ENCODE results near the gene UNC79. TPM values are rescaled to one million over a fixed set of nuclear protein-coding genes. Genes with fewer than 3 reads are reported as not detected.
"Not testable (repeated sequence)": the region's sequence is repeated elsewhere in the genome, so short reads cannot be mapped to it uniquely, and the experiment has no call there.

UNC79 gene
- 0.08 TPM for polyA plus RNA-seq (2013, experiment 1 of 2; ENCODE audit: insufficient read length)
- 0.07 TPM for polyA plus RNA-seq (2013, experiment 2 of 2; ENCODE audit: insufficient read length)

DNA sequence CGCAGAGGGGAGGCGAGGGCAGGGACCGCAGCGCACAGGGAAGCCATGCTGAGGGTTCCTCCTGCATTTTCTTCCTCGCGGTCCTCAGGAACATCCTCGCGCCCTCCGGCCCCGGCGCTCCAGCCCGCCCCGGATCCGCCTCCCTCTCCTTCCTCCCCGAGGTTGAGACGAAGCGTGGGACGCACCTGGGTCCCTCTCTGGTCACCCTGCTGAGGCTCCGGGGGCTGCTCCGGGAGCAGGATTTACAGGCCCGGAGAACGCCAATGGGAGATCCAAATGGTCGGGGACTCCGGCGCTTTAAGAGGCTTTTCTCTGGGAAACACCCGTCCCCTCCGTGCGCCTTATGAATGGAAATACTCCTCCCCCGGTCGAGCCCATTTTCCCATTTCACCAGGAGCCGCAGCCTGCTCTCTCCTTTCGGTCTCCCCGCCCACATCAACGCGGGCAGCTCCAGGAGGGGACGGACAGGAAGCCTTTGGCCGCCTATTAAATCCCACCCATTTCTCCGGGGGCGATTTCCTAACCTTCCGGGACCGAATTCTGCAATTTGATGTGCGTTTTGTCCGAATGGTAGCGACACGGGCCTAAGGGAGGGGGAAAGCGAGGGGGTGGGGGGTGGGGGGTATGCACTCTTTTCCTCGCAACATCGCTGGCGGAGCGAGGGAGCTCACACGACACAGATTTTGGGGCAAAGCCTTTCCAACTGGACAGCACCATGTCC is at the start of gene UNC79:
Gene UNC79, plus strand, starts transcription at position 625 of the 721 bp plus-strand sequence. Its CDS starts 91 bp downstream, at position 716.
- DNase-seq = no peak

DNA sequence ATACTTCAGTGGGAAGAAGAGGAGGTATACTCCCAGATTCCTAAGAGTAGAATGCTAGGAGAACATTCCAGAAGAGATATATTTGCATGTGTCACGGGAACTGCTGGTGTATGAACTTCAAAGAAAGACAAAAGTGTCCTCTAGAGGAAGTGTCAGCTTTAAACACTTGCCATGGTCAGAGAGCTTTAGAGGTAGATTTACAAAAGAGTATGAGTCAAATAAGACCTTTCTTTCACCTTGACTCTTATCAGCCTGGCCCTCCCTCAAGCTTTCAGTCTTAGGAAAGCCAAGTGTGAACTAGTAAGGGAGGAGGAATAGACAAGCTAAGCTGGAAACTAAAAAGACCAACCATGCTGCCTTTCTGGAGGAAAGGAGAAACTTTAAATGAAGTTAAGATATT is 49.1 kb upstream of the UNC79 start:
- no peak for DNase-seq

DNA sequence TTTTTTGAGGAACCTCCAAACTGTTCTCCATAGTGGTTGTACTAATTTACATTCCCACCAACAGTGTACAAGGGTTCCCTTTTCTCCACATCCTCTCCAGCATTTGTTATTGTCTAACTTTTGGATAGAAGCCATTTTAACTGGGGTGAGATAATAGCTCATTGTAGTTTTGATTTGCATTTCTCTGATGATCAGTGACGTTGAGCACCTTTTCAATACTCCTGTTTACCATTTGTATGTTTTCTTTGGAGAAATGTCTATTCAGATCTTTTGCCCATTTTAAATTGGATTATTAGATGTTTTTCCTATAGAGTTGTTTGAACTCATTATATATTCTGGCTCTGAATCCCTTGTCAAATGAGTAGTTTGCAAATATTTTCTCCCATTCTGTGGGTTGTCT is 46.5 kb upstream of the UNC79 start:
- DNase-seq = not testable (repeated sequence)

DNA sequence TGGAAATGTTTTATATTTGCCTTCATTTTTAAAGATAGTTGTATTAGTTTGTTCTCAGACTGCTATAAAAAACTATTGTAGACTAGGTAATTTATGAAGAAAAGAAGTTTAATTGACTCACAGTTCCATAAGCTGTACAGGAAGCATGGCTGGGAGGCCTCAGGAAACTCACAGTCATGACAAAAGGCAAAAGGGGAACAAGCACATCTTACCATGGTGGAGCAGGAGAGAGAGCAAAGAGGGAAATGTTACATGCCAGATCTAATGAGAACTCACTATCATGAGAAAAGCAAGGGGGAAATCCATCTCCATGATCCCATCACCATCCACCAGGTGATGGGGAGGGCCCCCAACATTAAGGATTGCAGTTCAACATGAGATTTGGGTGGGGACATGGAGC is 35.5 kb upstream of the UNC79 start:
- DNase-seq = no peak

DNA sequence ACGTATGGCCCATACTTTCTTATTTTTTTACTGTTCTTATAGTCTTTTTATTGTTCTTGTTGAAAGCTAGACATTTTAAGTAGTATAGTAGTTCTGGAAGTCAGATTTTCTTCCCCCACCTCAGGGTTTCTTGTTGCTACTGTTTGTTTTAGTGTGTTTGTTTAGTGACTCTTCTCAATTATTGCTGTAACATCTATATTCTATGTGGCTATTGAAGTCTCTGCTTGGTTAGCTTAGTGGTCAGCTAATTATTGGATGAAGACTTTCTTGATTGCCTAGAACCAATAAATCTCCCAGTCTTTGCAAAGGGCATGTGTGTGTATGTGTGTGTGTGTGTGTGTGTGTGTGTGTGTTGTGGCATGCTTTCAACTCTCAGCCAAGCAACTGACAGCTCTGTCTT is 34.3 kb upstream of the UNC79 start:
- no peak for DNase-seq

DNA sequence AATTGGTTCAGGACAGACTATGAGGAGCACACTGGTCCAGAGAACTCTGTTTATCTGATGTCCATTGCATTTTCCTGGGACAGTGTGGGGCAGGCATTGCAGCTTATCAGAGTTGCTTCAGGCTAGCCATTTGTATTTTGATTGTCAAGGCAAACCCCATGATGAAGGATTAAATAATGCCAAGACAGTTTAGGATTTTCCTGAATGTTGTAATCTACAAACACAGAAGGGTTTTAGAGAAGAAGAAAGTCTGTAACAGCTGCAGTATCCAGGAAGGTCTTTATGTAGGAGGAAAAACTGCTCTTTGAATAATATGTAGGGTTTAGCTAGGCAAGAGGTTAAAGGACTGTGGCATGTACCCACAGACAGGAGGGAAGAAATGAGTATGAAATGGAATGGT is 32.2 kb upstream of the UNC79 start:
- no peak for DNase-seq

DNA sequence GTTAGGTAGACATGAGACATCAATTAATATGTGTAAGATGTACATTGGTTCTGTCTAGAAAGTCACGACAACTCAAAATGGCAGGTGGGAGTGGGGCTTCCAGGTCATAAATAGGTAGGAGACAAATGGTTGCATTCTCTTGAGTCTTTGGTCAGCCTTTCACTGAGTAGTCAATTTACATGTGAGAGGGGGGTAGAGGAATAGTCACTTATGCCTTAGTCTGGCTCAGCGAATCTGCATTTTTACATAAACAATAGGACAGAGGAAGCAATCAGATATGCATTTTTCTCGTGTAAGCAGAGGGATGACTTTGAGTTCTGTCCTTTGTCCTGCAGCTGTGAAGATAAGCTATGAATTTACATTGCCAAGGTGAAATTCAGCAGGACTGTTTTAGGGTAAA is 27.8 kb upstream of the UNC79 start:
- DNase-seq = no peak

DNA sequence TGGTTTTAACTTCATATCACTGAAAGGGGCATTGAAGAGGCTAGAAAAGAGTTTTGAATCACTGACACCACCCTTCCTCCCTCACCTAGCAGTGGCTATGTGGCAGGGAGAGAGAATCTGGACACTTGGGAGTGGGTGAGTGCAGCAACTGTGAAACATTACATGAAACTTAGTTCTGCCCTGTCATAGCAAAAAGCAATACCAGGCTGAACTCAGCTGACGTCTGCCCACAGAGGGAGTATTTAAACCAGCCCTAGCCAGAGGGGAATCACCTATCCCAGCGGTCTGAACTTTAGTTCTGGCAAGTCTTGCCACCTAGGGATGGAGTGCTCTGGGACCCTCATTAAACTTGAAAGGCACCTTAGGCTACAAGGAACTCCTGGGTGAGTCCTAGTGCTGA is 20.7 kb upstream of the UNC79 start:
- no peak for DNase-seq

DNA sequence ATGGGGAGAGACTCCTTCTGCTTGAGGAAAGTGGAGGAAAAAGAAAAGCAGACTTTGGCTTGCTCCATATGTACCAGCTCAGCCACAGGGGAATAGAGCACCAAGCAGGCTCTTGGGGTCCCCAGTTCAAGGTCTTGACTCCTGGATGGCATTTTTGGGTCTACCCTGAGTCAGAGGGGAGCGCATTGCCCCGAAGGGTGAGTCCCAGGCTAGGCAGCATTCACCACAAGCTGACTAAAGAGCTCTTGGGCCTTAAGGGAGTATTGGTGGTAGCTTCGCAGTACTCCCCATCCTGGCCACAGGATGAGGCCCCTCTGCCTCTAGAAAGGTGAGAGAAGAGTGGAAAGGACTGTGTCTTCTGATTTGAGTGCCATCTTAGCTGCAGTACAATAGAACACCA is 19.8 kb upstream of the UNC79 start:
- no peak for DNase-seq

DNA sequence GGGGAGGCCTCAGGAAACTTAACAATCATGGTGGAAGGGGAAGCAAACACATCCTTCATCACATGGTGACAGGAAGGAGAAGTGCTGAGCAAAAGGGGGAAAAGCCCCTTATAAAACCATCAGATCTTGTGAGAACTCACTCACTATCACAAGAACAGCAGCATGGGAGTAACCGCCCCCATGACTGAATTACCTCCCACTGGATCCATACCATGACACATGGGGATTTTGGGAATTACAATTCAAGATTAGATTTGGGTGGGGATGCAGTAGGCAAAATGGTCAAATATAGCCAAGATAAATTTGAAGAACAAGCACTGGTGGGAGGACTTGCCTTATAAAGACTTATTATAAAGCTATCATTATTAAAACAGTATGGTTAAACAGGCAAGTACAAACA is 5.6 kb upstream of the UNC79 start:
- DNase-seq = not testable (repeated sequence)

DNA sequence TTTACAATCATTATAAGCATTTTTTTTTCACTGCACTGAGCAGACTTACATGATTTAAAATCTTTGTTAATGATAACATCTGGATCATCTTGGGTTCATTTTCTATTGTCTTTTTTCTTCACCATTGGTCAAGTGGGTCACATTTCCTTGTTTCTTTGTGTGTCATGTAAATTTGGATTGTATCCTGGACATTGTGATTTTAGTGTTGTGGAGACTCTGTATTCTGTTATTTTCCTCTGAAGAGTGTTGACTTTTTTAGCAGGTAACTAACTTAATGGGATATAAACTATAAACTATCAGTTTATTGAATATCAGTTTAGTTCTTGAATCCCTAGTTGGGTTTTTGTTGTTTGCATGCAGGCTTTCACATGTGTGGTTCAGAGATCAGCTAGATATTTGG is 4.0 kb upstream of the UNC79 start:
- DNase-seq = no peak

DNA sequence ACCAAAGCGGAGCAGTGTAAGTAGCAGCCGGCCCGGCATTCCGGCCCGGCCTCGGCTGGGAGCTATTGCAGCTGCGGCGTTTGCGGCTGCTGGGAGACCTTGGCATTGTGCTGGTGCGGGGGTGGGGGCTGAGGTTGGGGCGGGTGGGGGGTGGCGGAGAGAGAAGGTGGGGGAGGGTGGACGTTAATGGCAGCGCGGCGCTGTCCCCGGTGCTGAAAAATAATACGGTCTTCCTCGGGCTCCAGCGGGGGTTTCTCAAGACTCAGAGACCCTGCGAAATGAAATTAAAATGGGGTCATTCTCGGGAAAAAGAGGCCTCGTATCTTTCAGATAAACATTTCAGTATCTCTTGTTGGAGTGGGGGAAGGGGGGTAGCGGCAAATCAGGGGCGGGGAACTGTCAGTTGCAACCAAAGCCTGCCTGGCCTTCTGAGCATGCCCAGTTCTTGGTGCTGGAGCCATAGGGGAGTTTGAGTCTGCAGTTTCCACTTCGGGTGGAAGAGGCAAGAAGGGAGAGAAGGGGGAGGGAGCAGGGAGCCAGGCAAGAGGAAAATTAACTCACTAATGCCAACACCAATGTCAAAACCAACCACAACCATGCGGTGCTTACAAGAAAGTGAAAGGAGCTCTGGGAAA is 414 bp downstream of the UNC79 start:
- DNase-seq = peak; percentile 5

DNA sequence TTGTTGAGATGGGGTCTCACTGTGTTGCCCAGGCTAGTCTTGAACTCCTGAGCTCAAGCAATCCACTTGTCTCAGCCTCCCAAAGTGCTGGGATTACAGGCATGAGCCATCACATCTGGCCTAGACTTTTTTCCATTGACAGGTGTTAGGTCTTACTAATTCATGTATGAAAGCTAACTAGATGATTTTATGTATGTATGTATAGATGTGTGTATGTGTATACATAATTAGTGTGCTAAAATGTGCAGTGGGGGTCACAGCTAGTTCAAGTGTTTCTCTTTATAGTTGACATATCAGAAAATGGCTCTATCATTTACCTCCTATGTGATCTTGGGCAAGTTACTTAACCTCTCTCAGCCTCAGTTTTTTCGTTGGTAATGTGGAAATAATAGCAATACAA is 23.5 kb downstream of the UNC79 start:
- DNase-seq = no peak

DNA sequence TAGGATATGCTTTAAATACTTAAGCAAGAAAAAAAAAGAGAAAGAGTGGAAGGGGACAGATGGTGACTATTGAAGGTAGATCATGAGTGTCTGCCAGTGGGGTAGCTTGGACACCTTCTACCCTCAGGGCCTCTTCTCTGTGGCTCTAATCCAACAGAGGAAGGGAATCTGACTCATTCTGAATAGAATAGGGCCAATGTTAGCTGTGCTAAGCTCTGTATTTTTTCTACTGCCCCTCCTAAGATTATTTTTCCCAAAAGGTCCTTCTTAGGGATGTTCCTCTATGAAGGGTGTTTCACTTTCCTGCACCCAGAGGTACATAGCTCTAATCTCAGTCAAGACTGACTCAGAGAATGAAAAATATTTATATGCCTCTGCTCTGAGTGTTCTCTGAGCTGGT is 25.6 kb downstream of the UNC79 start:
- no peak for DNase-seq

DNA sequence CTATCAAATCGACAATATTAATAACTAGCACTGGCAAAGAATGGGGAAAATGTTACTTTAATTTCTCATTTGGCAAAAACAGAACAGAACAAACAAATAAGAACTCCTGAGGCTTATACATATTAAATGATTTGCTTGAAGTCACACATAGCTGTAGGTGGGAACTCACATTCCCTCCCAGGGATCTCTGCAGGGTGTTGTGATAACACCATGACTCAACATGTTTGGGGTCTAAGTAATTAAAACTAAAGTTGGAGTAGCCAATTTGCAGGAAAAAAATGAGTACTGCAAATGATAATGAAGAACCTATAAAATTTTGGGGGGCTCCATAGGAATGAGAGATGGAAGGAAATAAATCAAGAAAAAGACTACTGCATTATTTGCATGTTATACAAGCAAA is 27.5 kb downstream of the UNC79 start:
- DNase-seq = no peak

DNA sequence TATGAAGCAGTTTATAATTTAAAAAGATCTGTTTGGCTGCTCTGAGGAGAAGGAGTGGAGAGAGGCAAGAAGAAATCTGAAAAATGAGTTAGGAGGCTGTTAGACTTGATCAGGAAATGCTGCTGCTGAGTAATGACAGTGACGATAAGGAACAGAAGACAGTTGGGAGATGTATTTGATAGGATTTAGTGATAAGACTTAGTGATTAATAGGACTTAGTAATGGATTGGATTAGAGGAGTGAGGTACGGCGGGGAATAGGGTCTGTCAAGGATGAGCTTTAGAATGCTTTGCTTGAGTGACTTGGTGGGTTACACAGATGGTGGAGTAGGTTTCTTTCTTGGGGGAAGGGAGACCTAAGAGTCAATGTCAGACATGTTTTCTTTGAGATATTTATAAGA is 31.7 kb downstream of the UNC79 start:
- no peak for DNase-seq

DNA sequence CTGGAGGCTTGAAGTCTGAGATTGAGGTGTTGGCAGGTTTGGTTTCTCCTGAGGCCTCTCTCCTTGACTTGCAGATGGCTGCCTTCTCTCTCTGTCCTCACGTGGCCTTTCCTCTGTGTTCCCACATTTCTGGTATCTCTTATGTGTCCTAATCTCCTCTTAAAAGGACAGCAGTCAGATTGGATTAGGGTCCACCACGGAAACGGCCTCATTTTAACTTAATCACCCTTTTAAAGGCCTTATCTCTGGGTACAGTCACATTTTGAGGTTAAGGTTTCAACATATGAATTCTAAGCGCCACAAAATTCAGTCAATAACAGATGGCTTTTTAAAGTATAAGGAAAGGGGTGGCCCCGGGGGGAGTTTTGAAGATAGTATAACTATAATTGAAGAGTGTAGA is 33.5 kb downstream of the UNC79 start:
- no peak for DNase-seq

DNA sequence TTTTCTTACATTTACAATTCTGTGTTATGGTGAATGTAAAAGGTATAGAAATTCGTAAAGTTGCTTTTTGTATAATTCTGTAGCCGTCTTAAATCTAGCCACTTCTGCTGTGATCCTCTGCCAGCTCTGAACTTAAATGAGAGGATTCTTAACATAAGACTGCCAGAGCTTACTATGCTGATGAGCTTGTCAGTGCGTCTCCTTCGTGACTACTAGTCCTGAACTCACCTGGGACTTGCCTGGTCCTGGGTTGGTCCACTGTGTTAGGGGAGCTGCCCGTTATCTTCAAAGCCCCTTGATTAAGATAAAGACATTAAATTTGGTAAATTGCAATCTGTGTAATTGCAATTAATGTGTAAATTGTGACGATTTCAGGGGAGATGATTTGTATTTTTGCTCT is 44.7 kb downstream of the UNC79 start:
- DNase-seq = no peak

DNA sequence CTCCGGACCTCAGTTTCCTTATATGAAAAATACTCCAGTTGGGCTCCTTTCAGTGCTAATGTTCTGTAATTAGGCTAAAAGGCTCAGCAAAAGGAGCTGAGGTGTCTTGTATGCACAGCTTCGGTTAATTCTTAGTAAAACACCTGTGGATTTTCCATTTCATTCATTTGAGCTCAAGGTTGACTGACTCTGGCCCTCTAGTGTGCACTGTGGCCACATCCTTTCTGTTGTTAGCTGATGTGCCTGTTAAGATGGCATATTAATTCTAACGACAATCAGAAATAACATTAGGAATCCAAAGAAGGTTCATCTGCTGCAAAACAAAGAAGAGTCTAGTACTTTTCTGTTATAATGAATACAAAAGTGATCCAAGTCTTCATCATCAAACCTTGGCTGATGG is 45.6 kb downstream of the UNC79 start:
- DNase-seq = no peak

DNA sequence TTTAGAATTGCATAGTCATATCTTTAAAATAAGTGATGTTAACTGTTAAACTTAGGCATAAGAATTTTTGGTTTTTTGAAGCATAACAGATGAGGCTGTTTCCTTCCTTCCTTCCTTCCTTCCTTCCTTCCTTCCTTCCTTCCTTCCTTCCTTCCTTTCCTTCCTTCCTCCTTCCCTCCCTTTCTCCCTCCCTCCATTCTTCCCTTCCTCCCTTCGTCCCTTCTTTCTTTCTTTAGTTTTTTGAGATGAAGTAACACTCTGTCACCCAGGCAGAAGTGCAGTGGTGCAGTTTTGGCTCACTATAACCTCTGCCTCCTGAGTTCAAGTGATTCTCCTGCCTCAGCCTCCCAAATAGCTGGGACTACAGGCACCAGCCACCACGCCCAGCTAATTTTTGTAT is 48.3 kb downstream of the UNC79 start:
- DNase-seq = not testable (repeated sequence)

DNA sequence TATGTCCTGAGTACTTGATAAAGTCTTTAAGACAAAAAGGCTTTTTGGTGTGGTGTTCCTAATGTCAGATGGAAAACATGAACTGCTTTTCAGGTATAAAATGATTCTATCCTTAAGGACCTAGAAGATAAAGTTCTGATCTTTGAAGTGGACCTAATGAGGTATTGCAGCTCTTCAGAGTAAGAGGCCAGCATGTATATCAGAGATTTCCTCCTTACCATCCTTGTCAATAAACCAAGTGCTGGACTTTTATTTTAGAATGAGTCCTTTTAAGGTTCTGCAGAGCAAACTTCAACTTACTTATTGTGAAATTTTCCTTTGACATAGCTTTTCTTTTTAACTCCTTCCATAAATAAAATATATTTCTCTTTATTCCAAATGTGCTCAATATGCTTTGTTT is 50.1 kb downstream of the UNC79 start:
- no peak for DNase-seq

DNA sequence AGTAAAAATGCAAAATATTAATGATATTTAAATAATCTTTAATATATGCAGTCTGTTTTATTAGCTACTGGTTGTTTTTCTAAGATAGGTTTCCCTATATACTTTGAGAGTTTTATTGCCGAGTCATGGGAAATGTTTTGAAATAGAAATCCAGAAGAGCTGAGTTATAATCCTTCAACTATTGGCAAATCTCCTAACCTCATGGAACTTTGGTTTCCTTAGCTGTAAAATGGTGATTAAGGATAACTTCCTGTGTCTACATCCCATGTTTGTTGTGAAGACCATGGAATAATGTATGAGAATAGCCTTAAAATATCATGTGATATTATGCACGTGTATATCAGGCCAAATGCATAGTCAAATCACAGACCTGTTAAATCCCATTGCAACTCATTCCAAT is 51.0 kb downstream of the UNC79 start:
- no peak for DNase-seq

DNA sequence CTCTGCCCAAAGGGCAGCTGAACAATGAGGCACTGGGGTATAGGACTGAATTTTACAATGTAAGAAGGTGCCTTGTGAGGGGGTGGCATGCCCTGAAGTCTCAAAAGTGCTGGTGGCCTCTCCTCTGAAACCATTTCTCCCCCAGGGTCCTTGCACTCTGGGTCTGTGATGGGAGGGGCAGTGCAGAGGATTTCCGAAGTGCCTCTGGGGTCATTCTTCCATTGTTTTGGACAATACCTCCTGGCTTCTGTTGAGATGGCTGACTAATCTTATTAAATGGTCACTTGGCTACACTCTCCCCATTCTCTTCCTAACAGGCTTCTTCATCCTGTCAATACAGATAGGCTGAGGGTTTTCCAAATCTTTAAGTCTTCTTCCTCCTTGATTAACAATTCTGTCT is 59.3 kb downstream of the UNC79 start:
- no peak for DNase-seq

DNA sequence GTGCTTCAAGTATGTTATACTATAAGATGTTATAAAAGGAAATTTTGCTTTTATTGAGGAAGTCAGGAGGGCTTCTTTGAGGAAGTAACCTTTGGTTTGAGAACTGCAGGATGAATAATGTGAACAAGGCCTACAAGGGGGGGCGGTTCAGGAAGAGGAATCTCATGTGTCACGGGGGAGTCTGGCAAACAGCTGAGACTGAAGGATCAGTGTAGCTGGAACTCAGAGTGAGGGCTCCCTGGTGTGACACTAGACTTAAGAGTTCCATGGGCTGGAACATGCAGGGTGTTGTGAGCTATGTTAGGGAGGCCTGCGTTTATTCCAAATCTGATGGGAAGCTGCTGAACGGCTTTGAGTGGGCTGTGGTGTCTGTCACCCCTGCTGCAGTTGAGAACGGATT is 62.3 kb downstream of the UNC79 start:
- DNase-seq = no peak

DNA sequence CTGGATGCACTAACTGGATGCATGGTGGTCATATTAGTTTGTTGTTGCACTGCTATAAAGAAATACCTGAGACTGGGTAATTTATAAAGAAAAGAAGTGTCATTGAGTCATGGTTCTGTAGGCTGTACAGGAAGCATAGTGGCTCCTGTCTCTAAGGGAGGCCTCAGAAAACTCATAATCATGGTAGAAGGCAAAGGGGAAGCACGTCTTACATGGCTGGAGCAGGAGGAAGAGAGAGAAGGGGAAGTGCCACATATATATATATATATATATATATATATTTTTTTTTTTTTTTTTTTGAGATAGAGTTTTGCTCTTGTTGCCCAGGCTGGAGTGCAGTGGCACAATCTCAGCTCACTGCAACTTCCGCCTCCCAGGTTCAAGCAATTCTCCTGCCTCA is 62.9 kb downstream of the UNC79 start:
- not testable (repeated sequence) for DNase-seq
